NCI-H2171 (cell line): ENCODE measurements around the gene IFIT2.
"Not testable (repeated sequence)": the region's sequence is repeated elsewhere in the genome, so short reads cannot be mapped to it uniquely, and the experiment has no call there.

Source experiments
- DNase-seq: peaks from one replicate; lab custom pipeline; 2025; lab: John Stamatoyannopoulos, UW

Gene IFIT2

DNA sequence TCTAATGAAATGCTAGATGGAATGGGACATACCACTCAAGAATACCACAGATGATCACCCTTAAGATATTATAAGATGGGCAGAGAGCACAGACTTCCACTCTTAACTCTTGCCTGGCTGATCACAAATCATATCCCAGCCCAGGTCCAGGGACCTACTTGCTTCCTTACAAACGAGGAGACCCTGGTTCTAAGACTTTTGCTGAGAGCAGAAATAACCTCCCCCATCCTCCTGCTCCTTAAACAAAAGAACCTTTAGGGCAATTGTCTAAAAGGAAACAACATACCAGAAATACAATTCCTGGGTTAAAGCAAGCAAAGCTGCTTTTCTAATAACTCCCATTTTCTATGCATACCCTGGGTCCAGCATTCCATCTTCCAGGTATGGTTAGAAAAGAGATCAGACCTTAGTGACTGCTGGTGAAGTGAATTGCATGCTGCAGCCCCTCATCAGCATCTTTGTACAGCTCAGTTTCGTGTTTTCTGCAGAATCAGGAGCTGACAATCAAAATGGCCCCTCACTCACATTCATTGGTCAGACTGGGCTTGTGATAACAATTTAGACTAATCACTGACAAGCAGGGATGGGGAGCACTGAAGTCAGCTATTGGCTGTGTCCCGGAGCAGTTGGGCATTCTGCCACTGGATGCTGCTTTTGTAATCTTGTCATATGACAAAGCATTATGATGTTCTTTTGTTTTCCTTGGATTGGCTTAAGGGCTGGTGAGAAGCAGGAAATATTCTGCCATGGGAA is 40.5 kb downstream of the IFIT2 start:
- DNase-seq, result peak; percentile 4

DNA sequence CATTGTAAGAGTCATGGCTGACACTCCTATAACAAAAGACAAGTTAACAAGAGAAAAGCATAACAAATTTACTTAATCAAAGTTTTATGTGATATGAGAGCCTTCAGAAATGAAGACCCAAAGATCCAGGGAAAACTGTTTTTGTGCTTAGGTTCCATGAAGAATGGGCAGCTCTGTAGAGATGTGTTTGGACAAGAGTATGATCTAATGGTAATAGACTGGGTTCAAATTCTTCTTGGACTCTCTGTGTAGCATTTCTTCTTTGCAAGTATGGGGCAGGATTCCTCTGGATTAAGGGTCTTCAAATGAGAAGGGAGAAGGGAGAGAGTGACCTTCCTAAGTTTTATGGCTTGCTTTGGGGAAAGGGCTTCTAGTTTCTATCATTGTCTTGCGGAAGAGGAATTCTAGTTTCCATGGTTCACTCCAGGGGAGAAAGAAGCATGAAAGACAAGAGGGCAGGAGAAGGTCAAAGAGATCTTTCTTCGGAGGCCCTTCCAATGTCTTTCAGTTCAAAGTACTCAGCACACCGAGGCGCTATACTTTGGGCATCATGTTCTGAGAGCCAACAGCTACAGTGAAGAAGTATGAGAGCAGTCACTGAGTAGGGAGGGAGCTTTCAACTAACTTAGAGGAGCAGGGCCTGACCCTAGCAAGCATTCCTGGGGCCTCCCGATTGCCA is 41.4 kb downstream of the IFIT2 start:
- no peak for DNase-seq

- DNase-seq, result no peak
These were observed 42.3 kb downstream of the IFIT2 start for GRCh38 chr10:89344156-89344555.

- no peak for DNase-seq
These were observed 43.6 kb downstream of the IFIT2 start for GRCh38 chr10:89345367-89346000.

DNA sequence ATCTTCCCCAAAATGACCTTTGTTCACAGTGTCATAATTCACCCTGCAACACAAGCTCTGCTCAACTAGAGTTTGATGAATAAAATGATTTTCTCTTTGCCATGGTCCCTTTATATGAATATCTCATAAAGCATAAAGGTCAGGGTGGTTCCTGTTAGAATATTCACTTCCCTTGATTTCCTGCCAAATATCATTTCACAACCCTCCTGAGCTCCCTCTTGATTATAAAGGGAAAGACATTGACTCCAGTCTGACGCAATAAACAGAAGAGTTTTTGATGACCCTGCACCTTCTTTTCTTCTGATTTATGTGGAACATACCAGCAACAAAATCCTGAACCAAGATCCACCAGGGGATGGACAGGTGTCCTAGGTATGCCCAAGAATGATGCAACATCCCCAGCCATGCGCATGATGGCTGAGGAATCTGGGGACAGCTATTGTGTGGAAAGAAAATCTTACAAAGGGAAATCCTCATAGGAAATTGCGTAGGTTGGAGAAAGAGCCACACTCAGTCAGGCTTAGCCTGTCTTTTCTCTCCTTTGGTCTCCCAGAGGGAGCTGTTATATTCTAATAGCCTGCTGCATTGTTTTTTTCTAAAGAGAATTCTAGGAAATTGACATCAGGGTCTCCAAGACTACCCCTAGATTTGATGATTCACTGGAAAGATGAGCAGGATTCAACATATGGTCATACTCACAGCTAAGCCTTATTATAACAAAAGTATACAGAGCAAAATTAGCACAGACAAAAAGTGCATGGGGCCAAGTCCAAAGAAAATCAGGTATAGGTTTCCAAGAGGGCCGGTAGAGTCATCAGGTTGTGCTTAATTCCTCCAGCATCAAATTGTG is 44.8 kb downstream of the IFIT2 start:
- no peak for DNase-seq

GRCh38 chr10:89347701-89348457 is 46.0 kb downstream of the IFIT2 start:
- no peak for DNase-seq

DNA sequence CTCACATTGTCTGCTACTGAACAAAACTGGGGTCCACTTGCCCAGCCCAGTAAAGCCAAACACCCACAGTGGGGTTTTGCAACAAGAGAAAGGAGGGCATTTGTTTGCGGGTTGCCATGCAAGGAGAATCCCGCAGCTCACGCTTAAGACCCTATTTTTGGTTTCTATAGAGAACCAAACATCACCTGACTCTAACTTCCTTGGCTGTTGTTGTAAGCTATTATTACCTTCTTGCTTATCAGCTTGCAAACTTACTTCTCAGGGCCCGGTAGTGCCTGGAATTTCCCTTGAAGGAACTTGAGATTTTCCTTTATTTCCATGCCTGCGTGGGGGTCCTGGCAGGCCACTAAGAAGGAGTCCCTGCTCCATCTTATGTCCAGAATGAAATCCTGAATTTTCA is 46.6 kb downstream of the IFIT2 start:
- no peak for DNase-seq

- no peak for DNase-seq
These were observed 47.1 kb downstream of the IFIT2 start for GRCh38 chr10:89348975-89349374.

DNA sequence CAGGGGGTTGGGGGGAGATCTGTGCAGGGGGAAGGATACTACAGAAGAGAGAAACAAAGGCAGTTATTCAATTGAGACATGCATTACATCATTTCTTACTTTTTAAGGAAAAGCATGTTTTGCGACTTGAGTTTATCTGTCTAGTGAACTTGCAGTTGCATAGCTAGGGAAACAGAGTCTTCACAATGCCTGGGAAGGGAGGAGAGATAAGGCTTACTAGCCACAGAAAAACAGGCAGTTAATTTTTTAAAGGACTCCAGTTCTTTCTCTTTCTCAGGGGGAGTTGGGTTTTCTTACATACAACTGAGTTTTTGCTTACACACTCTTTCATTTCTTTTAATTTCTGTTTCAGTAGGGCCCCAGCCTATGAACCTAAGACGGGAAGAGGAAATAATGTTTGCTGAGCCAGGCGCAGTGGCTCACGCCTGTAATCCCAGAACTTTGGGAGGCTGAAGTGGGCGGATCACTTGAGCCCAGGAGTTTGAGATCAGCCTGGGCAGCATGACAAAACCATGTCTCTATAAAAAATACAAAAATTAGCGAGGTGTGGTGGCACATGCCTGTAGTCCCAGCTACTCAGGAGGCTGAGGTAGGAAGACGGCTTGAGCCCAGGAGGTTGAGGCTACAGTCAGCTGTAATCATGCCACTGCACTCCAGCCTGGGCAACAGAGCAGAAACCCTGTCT is 48.9 kb downstream of the IFIT2 start:
- not testable (repeated sequence) for DNase-seq

- DNase-seq, result no peak
These were observed 49.5 kb downstream of the IFIT2 start for GRCh38 chr10:89351412-89351779.

DNA sequence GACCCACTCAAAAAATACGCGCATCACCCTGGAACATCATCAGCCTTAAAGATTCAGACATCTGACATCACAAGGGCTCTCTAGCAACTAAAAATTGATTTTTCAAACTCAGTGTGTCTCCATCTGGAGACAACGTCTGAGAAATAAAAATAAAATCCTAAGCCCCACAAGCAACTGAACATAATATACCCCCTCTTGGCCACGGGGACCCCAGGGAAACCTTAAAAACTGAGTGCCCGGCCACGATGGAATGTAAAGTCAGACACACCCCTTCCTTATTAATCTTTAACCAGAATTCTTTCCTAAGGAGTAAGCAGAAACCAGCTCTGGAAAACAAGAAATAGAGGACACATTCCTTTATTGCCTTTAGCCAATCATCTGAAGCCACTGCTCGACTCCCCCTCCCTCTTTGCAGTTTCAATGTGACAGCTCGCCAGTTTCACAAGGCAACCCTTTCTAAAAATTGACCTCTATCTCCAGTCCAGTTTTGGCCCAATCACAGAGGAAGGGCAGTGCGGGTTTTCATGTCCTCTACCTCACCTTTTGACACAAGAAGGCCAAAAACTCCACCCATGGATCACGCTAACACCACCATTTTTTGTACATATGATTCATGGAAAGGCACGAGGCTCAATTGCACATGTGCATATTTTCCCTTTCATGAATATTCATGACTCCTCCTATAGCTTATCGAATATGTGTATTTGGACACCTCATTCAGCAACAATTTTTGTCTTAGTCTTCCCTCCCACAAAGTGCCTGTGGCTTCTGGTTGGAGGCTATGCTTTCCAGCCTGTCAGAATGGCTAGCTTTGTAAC is 50.1 kb downstream of the IFIT2 start:
- DNase-seq, result no peak

DNA sequence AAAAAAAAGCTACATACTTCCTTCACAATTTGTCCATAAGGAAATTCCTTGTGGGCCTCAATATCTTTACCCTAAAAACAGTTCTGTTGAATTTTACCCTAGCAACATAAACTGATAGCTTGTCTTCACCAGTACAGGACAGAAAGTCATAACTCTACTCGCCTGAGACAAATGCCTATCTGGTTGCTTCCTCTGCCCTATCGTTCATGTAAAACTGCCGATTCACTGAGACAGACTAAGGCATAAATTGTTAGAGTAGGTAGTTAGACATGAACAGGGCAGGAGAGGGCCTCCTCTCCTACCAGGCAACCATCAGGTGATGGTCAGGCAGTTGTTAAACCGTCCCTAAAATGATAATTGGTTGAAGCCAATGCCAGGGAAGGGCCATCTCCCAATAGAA is 51.0 kb downstream of the IFIT2 start:
- no peak for DNase-seq

DNA sequence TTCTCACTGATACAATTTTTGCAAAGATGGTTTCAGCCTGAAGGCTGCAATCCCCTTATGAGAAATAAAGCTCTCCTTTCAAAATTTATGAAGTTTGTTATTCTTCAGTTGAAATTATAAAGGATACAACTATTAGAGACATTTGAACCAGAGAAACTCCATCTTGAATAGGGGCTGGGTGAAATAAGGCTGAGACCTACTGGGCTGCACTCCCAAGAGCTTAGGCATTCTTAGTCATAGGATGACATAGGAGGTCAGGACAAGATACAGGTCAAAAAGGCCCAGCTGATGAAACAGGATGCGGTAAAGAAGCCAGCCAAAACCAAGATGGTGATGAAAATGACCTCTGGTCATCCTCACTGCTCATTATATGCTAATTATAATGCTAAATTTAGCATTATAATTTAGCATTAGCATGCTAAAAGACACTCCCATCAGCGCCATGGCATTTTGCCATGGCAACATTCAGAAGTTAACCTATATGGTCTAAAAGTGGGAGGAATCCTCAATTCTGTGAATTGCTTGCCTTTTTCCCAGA is 53.6 kb downstream of the IFIT2 start:
- DNase-seq, result no peak

DNA sequence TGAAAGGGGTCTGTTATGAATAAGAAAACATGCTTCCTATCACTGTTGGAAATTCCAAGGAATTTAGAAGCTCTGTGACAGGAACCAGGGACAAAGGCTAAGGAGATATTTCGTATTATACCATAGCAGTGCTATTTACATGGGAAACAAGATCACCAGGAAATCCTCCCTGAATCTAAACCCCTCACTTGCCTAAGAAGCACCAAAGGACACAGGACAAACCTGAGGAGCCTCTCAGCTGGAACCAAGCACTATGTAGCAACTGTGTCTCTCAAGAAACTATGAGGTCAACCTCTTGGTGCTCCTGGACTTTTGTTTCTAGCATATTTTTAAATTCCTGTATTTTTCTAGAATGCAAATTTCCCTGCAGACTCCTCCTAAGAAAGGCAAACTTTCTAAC is 55.2 kb downstream of the IFIT2 start:
- no peak for DNase-seq

- no peak for DNase-seq
These were observed 56.1 kb downstream of the IFIT2 start for GRCh38 chr10:89357975-89358374.
